Astrocyte (in vitro differentiated cells and primary cell): Measurements from ENCODE around the gene UCP2. TPM values are rescaled to one million over a fixed set of nuclear protein-coding genes. Genes with fewer than 3 reads are reported as not detected.

Experiments
- DNase-seq: peaks from one replicate; pipeline ENCODE4 v3.0.0-alpha.2; 2010; ENCODE audit warnings: low read depth
- FAIRE-seq: peaks from 2 replicates; lab custom pipeline; 2011; peaks lifted over from hg19 to GRCh38; lab: Jason Lieb, UNC
- H2AFZ ChIP-seq: 2 replicates; pipeline ENCODE4 v1.6.0; 2012; ENCODE audit warnings: low read depth, low read length, inconsistent platforms
- H3K27ac ChIP-seq: 2 replicates; pipeline ENCODE4 v1.5.1; 2011; ENCODE audit warnings: low read depth, low read length, inconsistent platforms
- H3K27me3 ChIP-seq: 2 replicates; pipeline ENCODE4 v1.6.0; 2011; ENCODE audit warnings: low read length, inconsistent platforms; ENCODE audit not compliant: insufficient read depth
- H3K36me3 ChIP-seq: 2 replicates; pipeline ENCODE4 v1.5.1; 2011; ENCODE audit warnings: low read length, inconsistent platforms; ENCODE audit not compliant: insufficient read depth
- H3K4me1 ChIP-seq: 2 replicates; pipeline ENCODE4 v1.5.1; 2011; ENCODE audit warnings: low read length, inconsistent platforms; ENCODE audit not compliant: insufficient read depth
- H3K4me2 ChIP-seq: 2 replicates; pipeline ENCODE4 v1.6.0; 2012; ENCODE audit warnings: low read length, inconsistent platforms
- H3K4me3 ChIP-seq: 2 replicates; pipeline ENCODE4 v1.5.1; 2011; ENCODE audit warnings: low read depth, mild to moderate bottlenecking, low read length, inconsistent platforms; ENCODE audit not compliant: insufficient read depth
- H3K79me2 ChIP-seq: 2 replicates; pipeline ENCODE4 v1.6.0; 2012; ENCODE audit warnings: mild to moderate bottlenecking, low read length, inconsistent platforms; ENCODE audit not compliant: insufficient read depth
- H3K9ac ChIP-seq: 2 replicates; pipeline ENCODE4 v1.6.0; 2012; ENCODE audit warnings: mild to moderate bottlenecking, low read length, inconsistent platforms
- H3K9me3 ChIP-seq: 2 replicates; pipeline ENCODE4 v1.5.1; 2012; ENCODE audit warnings: low read depth, mild to moderate bottlenecking, low read length, inconsistent platforms; ENCODE audit not compliant: insufficient read depth
- H4K20me1 ChIP-seq: 2 replicates; pipeline ENCODE4 v1.6.0; 2012; ENCODE audit warnings: low read length, inconsistent platforms; ENCODE audit not compliant: insufficient read depth
- H3K27ac Mint-ChIP-seq: one replicate; pipeline ENCODE4 v1.8.0; 2021; ENCODE audit warnings: mild to moderate bottlenecking, mixed read lengths; ENCODE audit not compliant: unreplicated experiment
- H3K27me3 Mint-ChIP-seq: one replicate; pipeline ENCODE4 v1.8.0; 2021; ENCODE audit warnings: low read depth, mixed read lengths; ENCODE audit not compliant: unreplicated experiment
- H3K36me3 Mint-ChIP-seq: one replicate; pipeline ENCODE4 v1.8.0; 2021; ENCODE audit warnings: low read depth, mixed read lengths; ENCODE audit not compliant: unreplicated experiment
- H3K4me1 Mint-ChIP-seq: one replicate; pipeline ENCODE4 v1.8.0; 2021; ENCODE audit warnings: low read depth, mixed read lengths; ENCODE audit not compliant: unreplicated experiment
- H3K4me3 Mint-ChIP-seq: one replicate; pipeline ENCODE4 v1.8.0; 2021; ENCODE audit warnings: mild to moderate bottlenecking, moderate library complexity, mixed read lengths; ENCODE audit not compliant: unreplicated experiment
- H3K9me3 Mint-ChIP-seq: one replicate; pipeline ENCODE4 v1.8.0; 2021; ENCODE audit warnings: mild to moderate bottlenecking, mixed read lengths; ENCODE audit not compliant: unreplicated experiment
- EZH2 ChIP-seq: IDR thresholded peaks from 2 replicates; pipeline ENCODE4 v1.6.1; 2012; ENCODE audit warnings: mild to moderate bottlenecking, low read length, inconsistent platforms; ENCODE audit not compliant: insufficient read depth
- total RNA-seq: library from RNA; stranded (reverse); gene quantifications from 2 replicates; pipeline ENCODE4 v1.2.1, GENCODE V29; 2021
- TF ChIP-seq, protein P1 (sequence below): IDR thresholded peaks from 2 replicates; pipeline ENCODE4 v1.5.1; 2011; ENCODE audit warnings: low read depth, mild to moderate bottlenecking, inconsistent platforms, low read length, moderate library complexity; ENCODE audit not compliant: insufficient read depth

UCP2 gene
- total RNA-seq, 1 donor from 2014 or later, result 83.0 TPM

GRCh38 chr11:73978576-73979086 lies 4.0 kb downstream of the UCP2 start:
- H3K79me2 ChIP-seq, result no peaks in the 10 kb centered on the region
- H3K36me3 ChIP-seq, result peaks cover 2% of the 10 kb centered on the region
- H3K27ac ChIP-seq, result no peak overlapping the region
- H3K4me1 Mint-ChIP-seq, result peaks cover 29% of the 10 kb centered on the region
- H3K4me2 ChIP-seq, result no peak overlapping the region
- no peak overlapping the region for H3K4me3 ChIP-seq
- H3K9me3 ChIP-seq, result no peaks in the 10 kb centered on the region
- peaks cover 10% of the 10 kb centered on the region for H3K4me1 ChIP-seq
- TF ChIP-seq, protein P1, sequence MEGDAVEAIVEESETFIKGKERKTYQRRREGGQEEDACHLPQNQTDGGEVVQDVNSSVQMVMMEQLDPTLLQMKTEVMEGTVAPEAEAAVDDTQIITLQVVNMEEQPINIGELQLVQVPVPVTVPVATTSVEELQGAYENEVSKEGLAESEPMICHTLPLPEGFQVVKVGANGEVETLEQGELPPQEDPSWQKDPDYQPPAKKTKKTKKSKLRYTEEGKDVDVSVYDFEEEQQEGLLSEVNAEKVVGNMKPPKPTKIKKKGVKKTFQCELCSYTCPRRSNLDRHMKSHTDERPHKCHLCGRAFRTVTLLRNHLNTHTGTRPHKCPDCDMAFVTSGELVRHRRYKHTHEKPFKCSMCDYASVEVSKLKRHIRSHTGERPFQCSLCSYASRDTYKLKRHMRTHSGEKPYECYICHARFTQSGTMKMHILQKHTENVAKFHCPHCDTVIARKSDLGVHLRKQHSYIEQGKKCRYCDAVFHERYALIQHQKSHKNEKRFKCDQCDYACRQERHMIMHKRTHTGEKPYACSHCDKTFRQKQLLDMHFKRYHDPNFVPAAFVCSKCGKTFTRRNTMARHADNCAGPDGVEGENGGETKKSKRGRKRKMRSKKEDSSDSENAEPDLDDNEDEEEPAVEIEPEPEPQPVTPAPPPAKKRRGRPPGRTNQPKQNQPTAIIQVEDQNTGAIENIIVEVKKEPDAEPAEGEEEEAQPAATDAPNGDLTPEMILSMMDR, result no peak
- TF ChIP-seq EZH2, result no peak
- H2AFZ ChIP-seq, result no peak overlapping the region
- H3K9ac ChIP-seq, result no peak overlapping the region
- no peak overlapping the region for H3K27ac Mint-ChIP-seq
- H3K9me3 Mint-ChIP-seq, result no peaks in the 10 kb centered on the region
- peaks cover 4% of the 10 kb centered on the region for H4K20me1 ChIP-seq
- no peaks in the 10 kb centered on the region for H3K27me3 Mint-ChIP-seq
- no peaks in the 10 kb centered on the region for H3K27me3 ChIP-seq
- peak overlapping the region; percentile 74 for H3K4me3 Mint-ChIP-seq
- peaks cover 39% of the 10 kb centered on the region for H3K36me3 Mint-ChIP-seq
- FAIRE-seq (no peak), DNase-seq (peak; percentile 10)

GRCh38 chr11:73977856-73978519 lies 4.7 kb downstream of the UCP2 start:
- Mint-ChIP-seq H3K27me3 (no peaks in the 10 kb centered on the region), H3K4me3 (no peak overlapping the region), H3K27ac (no peak overlapping the region), H3K4me1 (peaks cover 31% of the 10 kb centered on the region), H3K36me3 (peaks cover 40% of the 10 kb centered on the region), H3K9me3 (no peaks in the 10 kb centered on the region)
- Histone ChIP-seq H3K27me3 (no peaks in the 10 kb centered on the region), H3K36me3 (peaks cover 2% of the 10 kb centered on the region), H3K27ac (no peak overlapping the region), H2AFZ (no peak overlapping the region), H3K4me1 (peaks cover 5% of the 10 kb centered on the region), H4K20me1 (peaks cover 4% of the 10 kb centered on the region), H3K4me2 (no peak overlapping the region), H3K79me2 (no peaks in the 10 kb centered on the region), H3K9ac (no peak overlapping the region), H3K9me3 (no peaks in the 10 kb centered on the region), H3K4me3 (no peak overlapping the region)
- TF ChIP-seq, protein P1, result no peak
- no peak for TF ChIP-seq EZH2
- FAIRE-seq (no peak), DNase-seq (no peak)
